Stimulated activated CD8-positive, alpha-beta memory T cell treated with anti-CD3 and anti-CD28 coated beads, Interleukin-12 subunit alpha, Interleukin-12 subunit beta, amount 100 ng/mL, for 24 hours (primary cell): ENCODE data around the gene CRYBG3.

Experiments
- DNase-seq: peaks from one replicate; pipeline ENCODE4 v3.0.0-alpha.2; 2020; ENCODE audit errors: extremely low read depth

Gene CRYBG3

GRCh38 chr3:97942801-97943546 is 121.2 kb downstream of the CRYBG3 start:
- DNase-seq, result no peak

GRCh38 chr3:97948351-97949109 is 126.7 kb downstream of the CRYBG3 start:
- no peak for DNase-seq

- no peak for DNase-seq
These were observed 127.3 kb downstream of the CRYBG3 start for GRCh38 chr3:97949110-97949485.

- no peak for DNase-seq
These were observed 127.9 kb downstream of the CRYBG3 start for GRCh38 chr3:97949743-97950142.

GRCh38 chr3:97950360-97950759 is 128.5 kb downstream of the CRYBG3 start:
- DNase-seq, result no peak

- no peak for DNase-seq
These were observed 130.5 kb downstream of the CRYBG3 start for GRCh38 chr3:97952280-97952679.

- no peak for DNase-seq
These were observed 131.1 kb downstream of the CRYBG3 start for GRCh38 chr3:97952872-97953271.

GRCh38 chr3:97954228-97954827 is 132.5 kb downstream of the CRYBG3 start:
- DNase-seq, result no peak

GRCh38 chr3:97956051-97956450 is 134.2 kb downstream of the CRYBG3 start:
- DNase-seq, result no peak

- no peak for DNase-seq
These were observed 136.0 kb downstream of the CRYBG3 start for GRCh38 chr3:97957617-97958311.

- DNase-seq, result no peak
These were observed 136.6 kb downstream of the CRYBG3 start for GRCh38 chr3:97958396-97958795.

- DNase-seq, result no peak
These were observed 137.0 kb downstream of the CRYBG3 start for GRCh38 chr3:97958796-97959195.

- DNase-seq, result no peak
These were observed 138.1 kb downstream of the CRYBG3 start for GRCh38 chr3:97959872-97960271.

- no peak for DNase-seq
These were observed 138.7 kb downstream of the CRYBG3 start for GRCh38 chr3:97960551-97960950.

GRCh38 chr3:97960993-97961766 is 139.4 kb downstream of the CRYBG3 start:
- DNase-seq, result no peak

- no peak for DNase-seq
These were observed 146.2 kb downstream of the CRYBG3 start for GRCh38 chr3:97967966-97968365.

- no peak for DNase-seq
These were observed 146.6 kb downstream of the CRYBG3 start for GRCh38 chr3:97968376-97968775.

GRCh38 chr3:97969541-97969940 is 147.7 kb downstream of the CRYBG3 start:
- DNase-seq, result no peak

GRCh38 chr3:97970156-97970555 is 148.3 kb downstream of the CRYBG3 start:
- no peak for DNase-seq

- no peak for DNase-seq
These were observed 149.3 kb downstream of the CRYBG3 start for GRCh38 chr3:97970956-97971620.
